ENCODE data around the gene POU3F1. TPM values are rescaled to one million over a fixed set of nuclear protein-coding genes. Genes with fewer than 3 reads are reported as not detected.

POU3F1 gene
- under 0.01 TPM in 1 of 2 replicates, not detected in the other for total RNA-seq

GRCh38 chr1:38046333-38046883 lies at the start of gene POU3F1:
POU3F1 (minus strand) TSS chr1:38046793; CDS start chr1:38046743, 50 bp downstream.
- TF ChIP-seq, protein P1, sequence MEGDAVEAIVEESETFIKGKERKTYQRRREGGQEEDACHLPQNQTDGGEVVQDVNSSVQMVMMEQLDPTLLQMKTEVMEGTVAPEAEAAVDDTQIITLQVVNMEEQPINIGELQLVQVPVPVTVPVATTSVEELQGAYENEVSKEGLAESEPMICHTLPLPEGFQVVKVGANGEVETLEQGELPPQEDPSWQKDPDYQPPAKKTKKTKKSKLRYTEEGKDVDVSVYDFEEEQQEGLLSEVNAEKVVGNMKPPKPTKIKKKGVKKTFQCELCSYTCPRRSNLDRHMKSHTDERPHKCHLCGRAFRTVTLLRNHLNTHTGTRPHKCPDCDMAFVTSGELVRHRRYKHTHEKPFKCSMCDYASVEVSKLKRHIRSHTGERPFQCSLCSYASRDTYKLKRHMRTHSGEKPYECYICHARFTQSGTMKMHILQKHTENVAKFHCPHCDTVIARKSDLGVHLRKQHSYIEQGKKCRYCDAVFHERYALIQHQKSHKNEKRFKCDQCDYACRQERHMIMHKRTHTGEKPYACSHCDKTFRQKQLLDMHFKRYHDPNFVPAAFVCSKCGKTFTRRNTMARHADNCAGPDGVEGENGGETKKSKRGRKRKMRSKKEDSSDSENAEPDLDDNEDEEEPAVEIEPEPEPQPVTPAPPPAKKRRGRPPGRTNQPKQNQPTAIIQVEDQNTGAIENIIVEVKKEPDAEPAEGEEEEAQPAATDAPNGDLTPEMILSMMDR (IDR thresholded peaks at IDR 0.05; ENCODE audit: insufficient read depth, low read depth, low read length): no peak

GRCh38 chr1:38095454-38095931 lies 48.9 kb upstream of the POU3F1 start:
- TF ChIP-seq, protein P1 (IDR thresholded peaks at IDR 0.05; ENCODE audit: insufficient read depth, low read depth, low read length): no peak
- DNase-seq (ENCODE audit: low read depth): no peak
- no peak overlapping the region for H3K4me3 ChIP-seq (ENCODE audit: low read depth, low read length)

More at GRCh38 chr1:38046333-38046883, at the start of gene POU3F1:
- DNase-seq (ENCODE audit: low read depth): no peak
- peak within 1 kb of the TSS; percentile 57 for H3K4me3 ChIP-seq (ENCODE audit: low read depth, low read length)

- no peak overlapping the region for H3K4me3 ChIP-seq (ENCODE audit: low read depth, low read length)
- TF ChIP-seq, protein P1 (IDR thresholded peaks at IDR 0.05; ENCODE audit: insufficient read depth, low read depth, low read length): no peak
- no peak for DNase-seq (ENCODE audit: low read depth)
Measured at GRCh38 chr1:38094711-38095290, 48.2 kb upstream of the POU3F1 start.

- no peak for DNase-seq (ENCODE audit: low read depth)
- TF ChIP-seq, protein P1 (IDR thresholded peaks at IDR 0.05; ENCODE audit: insufficient read depth, low read depth, low read length): no peak
- H3K4me3 ChIP-seq (ENCODE audit: low read depth, low read length): no peak overlapping the region
Measured at GRCh38 chr1:38093569-38094520, 47.3 kb upstream of the POU3F1 start.

DNA sequence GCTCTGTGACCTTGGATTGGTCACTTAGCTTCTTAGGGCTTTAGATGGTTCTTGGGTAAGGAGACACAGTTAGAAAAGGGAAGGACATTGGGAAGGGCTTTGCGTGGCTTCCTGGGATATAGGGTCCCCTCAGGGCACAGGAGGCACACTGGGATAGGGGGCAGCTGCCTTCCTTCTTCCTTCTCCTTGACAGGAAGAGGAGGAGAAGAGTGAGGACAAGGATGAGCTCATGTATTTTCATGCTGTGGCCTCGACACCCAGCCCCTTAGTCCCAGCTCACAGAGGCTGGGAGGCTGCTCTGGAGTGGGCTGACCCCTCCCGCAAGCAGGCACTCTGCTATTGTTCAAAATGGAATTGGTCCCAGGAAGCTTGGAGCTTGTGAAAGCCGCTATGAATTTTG lies 45.7 kb upstream of the POU3F1 start:
- TF ChIP-seq, protein P1 (IDR thresholded peaks at IDR 0.05; ENCODE audit: insufficient read depth, low read depth, low read length): no peak
- H3K4me3 ChIP-seq (ENCODE audit: low read depth, low read length): no peak overlapping the region
- no peak for DNase-seq (ENCODE audit: low read depth)

DNA sequence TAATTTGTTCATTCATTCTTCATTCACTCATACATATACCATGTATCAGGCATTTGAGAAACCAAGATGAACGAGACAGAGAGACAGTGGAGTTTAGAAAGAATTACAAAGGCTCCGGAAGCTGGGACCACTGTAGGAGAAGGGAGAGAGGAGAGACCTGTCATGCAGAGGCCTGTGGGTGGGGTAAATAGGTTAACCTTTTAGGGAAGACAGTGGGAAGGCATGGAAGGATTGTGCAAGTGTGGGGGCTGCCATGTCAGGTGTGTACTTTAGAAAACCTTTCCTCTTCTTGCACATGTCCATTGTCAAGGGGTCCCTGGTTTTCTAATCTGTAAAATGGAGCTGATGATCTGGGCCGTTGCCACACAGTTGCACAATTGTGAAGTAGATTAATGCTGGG lies 44.2 kb upstream of the POU3F1 start:
- no peak for DNase-seq (ENCODE audit: low read depth)
- TF ChIP-seq, protein P1 (IDR thresholded peaks at IDR 0.05; ENCODE audit: insufficient read depth, low read depth, low read length): no peak
- H3K4me3 ChIP-seq (ENCODE audit: low read depth, low read length): no peak overlapping the region
